H1 (cell line): ENCODE results near the gene STIM2. TPM values are rescaled to one million over a fixed set of nuclear protein-coding genes. Genes with fewer than 3 reads are reported as not detected.

Source experiments
- CTCF ChIA-PET: fragments of 300-600 bp; sonication (Branson Sonifier 250); formaldehyde crosslinking; loops from one replicate; lab custom pipeline; 2021; ENCODE audit not compliant: partially characterized antibody; lab: Charles Lee
- POLR2A ChIA-PET: fragments of 300-600 bp; sonication (Branson Sonifier 250); formaldehyde crosslinking; loops from one replicate; lab custom pipeline; 2021; ENCODE audit warnings: inconsistent platforms; ENCODE audit not compliant: partially characterized antibody; lab: Charles Lee
- DNase-seq, 2 experiments: peaks; one replicate each; pipeline versions ENCODE4 v3.0.0 to v3.0.0-alpha.2; 2010 to 2022; ENCODE audit warnings: low spot score in 2 of 2, low read depth in 1 of 2, mixed read lengths in 1 of 2
- FAIRE-seq: peaks from 2 replicates; lab custom pipeline; 2011; peaks lifted over from hg19 to GRCh38; lab: Jason Lieb, UNC
- H2AFZ ChIP-seq: 2 replicates; pipeline ENCODE4 v1.8.1; 2012; ENCODE audit warnings: low read length, inconsistent platforms
- H2AK5ac ChIP-seq: 2 replicates; pipeline ENCODE4 v1.6.1; 2013; ENCODE audit warnings: low read depth, low read length
- H2BK120ac ChIP-seq: replicated peaks from 2 replicates; pipeline ENCODE3; 2013; ENCODE audit warnings: low read depth, low read length, inconsistent platforms
- H2BK12ac ChIP-seq: 2 replicates; pipeline ENCODE4 v1.6.1; 2013; ENCODE audit warnings: low read depth, low read length
- H2BK15ac ChIP-seq: 2 replicates; pipeline ENCODE4 v1.6.1; 2013; ENCODE audit warnings: low read length
- H2BK20ac ChIP-seq: 2 replicates; pipeline ENCODE4 v1.6.1; 2013; ENCODE audit warnings: low read length
- H2BK5ac ChIP-seq: 2 replicates; pipeline ENCODE4 v1.6.1; 2013; ENCODE audit warnings: low read depth, low read length
- H3K14ac ChIP-seq: 2 replicates; pipeline ENCODE4 v1.6.1; 2013; ENCODE audit warnings: inconsistent platforms; ENCODE audit not compliant: insufficient read length
- H3K18ac ChIP-seq: 2 replicates; pipeline ENCODE4 v1.6.1; 2013; ENCODE audit warnings: low read length; ENCODE audit errors: extremely low read depth
- H3K23ac ChIP-seq: 2 replicates; pipeline ENCODE4 v1.6.1; 2013; ENCODE audit warnings: inconsistent platforms; ENCODE audit not compliant: insufficient read length
- H3K23me2 ChIP-seq: 2 replicates; pipeline ENCODE4 v1.6.1; 2013; ENCODE audit warnings: low read depth, low read length
- H3K27ac ChIP-seq: 2 replicates; pipeline ENCODE4 v1.6.1; 2011; ENCODE audit warnings: low read depth, low read length, inconsistent platforms
- H3K27me3 ChIP-seq, 4 experiments: replicated peaks in 1 of 4; 1 replicate in 1 of 4; 2 replicates in 3 of 4; pipeline versions ENCODE4 v1.6.1 to v1.8.1; 2011 to 2013; ENCODE audit warnings: low read length in 3 of 4, mild to moderate bottlenecking in 3 of 4, inconsistent platforms in 2 of 4, mixed read lengths in 2 of 4, moderate library complexity in 1 of 4; ENCODE audit not compliant: control insufficient read depth in 3 of 4, insufficient read depth in 3 of 4; ENCODE audit errors: extremely low read depth in 1 of 4
- H3K36me3 ChIP-seq, 4 experiments: 2 replicates each; pipeline versions ENCODE4 v1.6.1 to v1.8.1; 2011 to 2013; ENCODE audit warnings: mild to moderate bottlenecking in 4 of 4, low read length in 3 of 4, moderate library complexity in 2 of 4, control low read depth in 1 of 4, inconsistent platforms in 1 of 4; ENCODE audit not compliant: insufficient read depth in 4 of 4, control insufficient read depth in 2 of 4
- H3K4ac ChIP-seq: replicated peaks from 2 replicates; pipeline ENCODE3; 2013; ENCODE audit warnings: low read length, low read depth, mixed read lengths, inconsistent platforms; ENCODE audit not compliant: insufficient read length
- H3K4me1 ChIP-seq, 4 experiments: replicated peaks in 1 of 4; 1 replicate in 1 of 4; 2 replicates in 3 of 4; pipeline versions ENCODE4 v1.6.1 to v1.8.1; 2011 to 2013; ENCODE audit warnings: low read length in 3 of 4, inconsistent platforms in 2 of 4, mixed read lengths in 1 of 4; ENCODE audit not compliant: insufficient read depth in 4 of 4, control insufficient read depth in 3 of 4
- H3K4me2 ChIP-seq, 2 experiments: 2 replicates each; pipeline versions ENCODE4 v1.6.1 to v1.8.1; 2011 to 2013; ENCODE audit warnings: low read depth in 2 of 2, low read length in 2 of 2, control low read depth in 1 of 2, inconsistent platforms in 1 of 2, mild to moderate bottlenecking in 1 of 2; ENCODE audit not compliant: insufficient read depth in 1 of 2
- H3K4me3 ChIP-seq, 4 experiments: fragments of 200-600, 300-600 bp in 1 of 4; sonication (generic), shearing (Covaris generic), sonication (Bioruptor Twin) in 1 of 4; 2 replicates each; pipeline versions ENCODE4 v1.5.1 to v1.8.1; 2011 to 2016; ENCODE audit warnings: low read length in 4 of 4, low read depth in 3 of 4, control low read depth in 2 of 4, inconsistent platforms in 2 of 4, mild to moderate bottlenecking in 2 of 4, mixed read lengths in 1 of 4, moderate library complexity in 1 of 4; ENCODE audit not compliant: insufficient read depth in 2 of 4; ENCODE audit errors: extremely low read depth in 1 of 4
- H3K56ac ChIP-seq: replicated peaks from 2 replicates; pipeline ENCODE3; 2013; ENCODE audit warnings: low read depth, mild to moderate bottlenecking, mixed read lengths, low read length, inconsistent platforms; ENCODE audit not compliant: insufficient read length
- H3K79me1 ChIP-seq: 2 replicates; pipeline ENCODE4 v1.6.1; 2013; ENCODE audit warnings: low read depth, low read length, control low read depth
- H3K79me2 ChIP-seq, 2 experiments: 2 replicates each; pipeline versions ENCODE4 v1.6.1 to v1.8.1; 2012 to 2013; ENCODE audit warnings: low read length in 2 of 2, mild to moderate bottlenecking in 2 of 2, inconsistent platforms in 1 of 2; ENCODE audit not compliant: insufficient read depth in 2 of 2, control insufficient read depth in 1 of 2
- H3K9ac ChIP-seq, 4 experiments: replicated peaks in 1 of 4; 1 replicate in 1 of 4; 2 replicates in 3 of 4; pipeline versions ENCODE4 v1.6.1 to v1.8.1; 2011 to 2013; ENCODE audit warnings: low read depth in 3 of 4, low read length in 3 of 4, control low read depth in 2 of 4, mild to moderate bottlenecking in 2 of 4, moderate library complexity in 2 of 4, inconsistent platforms in 1 of 4; ENCODE audit errors: extremely low read depth in 1 of 4
- H3K9me3 ChIP-seq, 2 experiments: 2 replicates each; pipeline versions ENCODE4 v1.6.1 to v1.8.1; 2012 to 2013; ENCODE audit warnings: mild to moderate bottlenecking in 2 of 2, moderate library complexity in 2 of 2, control low read depth in 1 of 2, inconsistent platforms in 1 of 2, low read depth in 1 of 2, low read length in 1 of 2, mixed read lengths in 1 of 2; ENCODE audit not compliant: insufficient read depth in 2 of 2
- H4K20me1 ChIP-seq, 2 experiments: replicated peaks in 1 of 2; 2 replicates each; pipeline versions ENCODE3 to v1.8.1; 2011 to 2013; ENCODE audit warnings: inconsistent platforms in 2 of 2, low read length in 2 of 2, mild to moderate bottlenecking in 1 of 2; ENCODE audit not compliant: insufficient read depth in 2 of 2, control insufficient read depth in 1 of 2
- H4K5ac ChIP-seq: 2 replicates; pipeline ENCODE4 v1.6.1; 2013; ENCODE audit warnings: low read length, low read depth, mixed read lengths, inconsistent platforms; ENCODE audit not compliant: insufficient read length
- H4K8ac ChIP-seq: 2 replicates; pipeline ENCODE4 v1.8.0; 2013; ENCODE audit warnings: mild to moderate bottlenecking, moderate library complexity, low read length, inconsistent platforms; ENCODE audit not compliant: insufficient read depth; ENCODE audit errors: extremely low read depth
- H4K91ac ChIP-seq: replicated peaks from 2 replicates; pipeline ENCODE3; 2013; ENCODE audit warnings: low read length, mixed read lengths, inconsistent platforms; ENCODE audit not compliant: insufficient read length
- HDAC2 ChIP-seq, 2 experiments: fragments of 300-600 bp in 1 of 2; sonication (generic) in 1 of 2; IDR thresholded peaks; 2 replicates each; pipeline ENCODE4 v1.6.1; 2011 to 2012; ENCODE audit warnings: low read depth in 2 of 2, low read length in 2 of 2, mild to moderate bottlenecking in 2 of 2, moderate library complexity in 2 of 2, borderline replicate concordance in 1 of 2, inconsistent platforms in 1 of 2
- JUND ChIP-seq: IDR thresholded peaks from 2 replicates; pipeline ENCODE4 v1.6.1; 2011; ENCODE audit warnings: mild to moderate bottlenecking, improper control_type of control experiment, low read length
- POLR2AphosphoS5 ChIP-seq: IDR thresholded peaks from 2 replicates; pipeline ENCODE4 v1.6.1; 2011; ENCODE audit warnings: low read depth, low read length
- RXRA ChIP-seq: IDR thresholded peaks from 2 replicates; pipeline ENCODE4 v1.6.1; 2011; ENCODE audit warnings: low read depth, mild to moderate bottlenecking, low read length, moderate library complexity; ENCODE audit not compliant: insufficient read depth
- TAF1 ChIP-seq: IDR thresholded peaks from 2 replicates; pipeline ENCODE4 v1.6.1; 2011; ENCODE audit warnings: mild to moderate bottlenecking, low read depth, low read length
- TAF7 ChIP-seq: optimal IDR thresholded peaks from 2 replicates; pipeline ENCODE3; 2011; ENCODE audit warnings: low read depth, mild to moderate bottlenecking, inconsistent platforms, low read length, moderate library complexity, borderline replicate concordance
- TBP ChIP-seq: IDR thresholded peaks from 2 replicates; pipeline ENCODE4 v1.6.1; 2011; ENCODE audit warnings: low read depth, low read length, improper control_type of control experiment
- TCF12 ChIP-seq: IDR thresholded peaks from 2 replicates; pipeline ENCODE4 v1.6.1; 2011; ENCODE audit warnings: low read depth, mild to moderate bottlenecking, low read length
- WGBS, 2 experiments: shearing (Covaris generic) in 1 of 2; methylation state at CpG; one replicate each; pipeline versions ENCODE4 v1.1.6 to v1.1.7; 2013 to 2015; ENCODE audit warnings: low lambda C conversion rate in 2 of 2, mixed read lengths in 2 of 2, inconsistent platforms in 1 of 2, low coverage in 1 of 2, missing lambda C conversion rate in 1 of 2; ENCODE audit not compliant: insufficient replicate concordance in 2 of 2, insufficient coverage in 1 of 2, insufficient read length in 1 of 2; ENCODE audit errors: extremely low coverage in 1 of 2, missing lambda C conversion rate in 1 of 2; 5-methylcytosine and 5-hydroxymethylcytosine counted together
- polyA plus RNA-seq, 7 experiments: library from polyadenylated mRNA; depleted of rRNA in 3 of 7; stranded (reverse) in 5 of 7; unstranded in 2 of 7; fragments of >200 nt in 5 of 7; fragments of 200-250 nt in 2 of 7; gene quantifications; 1 replicate in 5 of 7; 2 replicates in 1 of 7; 4 replicates in 1 of 7; pipeline versions ENCODE4 v1.2.1 to v1.2.3, GENCODE V29; 2011 to 2013; ENCODE audit warnings: missing spikeins in 2 of 7, mixed read lengths in 2 of 7
- total RNA-seq: library from RNA; stranded (reverse); fragmentation: NEBNext Ultra II Directional; extraction: Animal tissue kit (Norgen Biotek cat#: 25700); gene quantifications from 2 replicates; pipeline ENCODE4 v1.2.1, GENCODE V29; 2021
- TF ChIP-seq, protein P1 (sequence below): IDR thresholded peaks from 2 replicates; pipeline ENCODE4 v1.6.1; 2012; ENCODE audit warnings: inconsistent platforms

Gene STIM2
- total and polyA plus RNA-seq, 2 of the 8 experiments (the other 6 are each of a cell fraction or from before 2014, with no cell fraction given): 22.9 to 23.0 TPM

DNA sequence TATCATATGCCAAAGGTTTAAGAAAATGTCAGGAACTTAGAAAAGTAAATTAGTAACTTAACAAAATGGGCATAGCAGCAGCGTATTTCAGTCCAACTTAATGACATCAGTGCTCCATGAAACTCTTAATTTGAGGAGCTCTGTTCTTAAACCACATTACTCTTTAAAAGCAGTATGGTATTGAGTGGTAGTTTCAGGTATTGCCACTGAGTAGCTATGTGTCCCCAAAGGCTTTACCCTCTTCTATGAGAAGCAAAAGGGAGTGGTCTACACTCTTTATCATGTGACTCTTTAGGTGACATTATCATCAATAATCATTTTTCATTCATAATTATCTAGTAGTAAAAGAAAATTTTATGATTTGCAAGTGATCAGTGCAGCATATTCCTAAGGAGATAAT, 158.3 kb downstream of the STIM2 start:
- FAIRE-seq: no peak
- H3K9me3 ChIP-seq: no peaks in the 10 kb centered on the region
- no peak overlapping the region for H3K4me2 ChIP-seq
- TF ChIP-seq JUND (no peak), TCF12 (no peak), TBP (no peak), POLR2AphosphoS5 (no peak), TAF7 (no peak), RXRA (no peak), TAF1 (no peak), HDAC2 (IDR thresholded peaks at IDR 0.05; ENCODE audit: borderline replicate concordance in 1 of 2, low read depth in 2 of 2, low read length in 2 of 2) (no peak)
- TF ChIP-seq, protein P1, sequence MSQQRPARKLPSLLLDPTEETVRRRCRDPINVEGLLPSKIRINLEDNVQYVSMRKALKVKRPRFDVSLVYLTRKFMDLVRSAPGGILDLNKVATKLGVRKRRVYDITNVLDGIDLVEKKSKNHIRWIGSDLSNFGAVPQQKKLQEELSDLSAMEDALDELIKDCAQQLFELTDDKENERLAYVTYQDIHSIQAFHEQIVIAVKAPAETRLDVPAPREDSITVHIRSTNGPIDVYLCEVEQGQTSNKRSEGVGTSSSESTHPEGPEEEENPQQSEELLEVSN: no peak

More for the DNA sequence above, 158.3 kb downstream of the STIM2 start:
- H3K9ac ChIP-seq: no peak overlapping the region
- no peak overlapping the region for H3K18ac ChIP-seq
- H4K5ac ChIP-seq: no peak overlapping the region
- H4K8ac ChIP-seq: no peak overlapping the region
- peaks cover 0 to 10% (median 0%) of the 10 kb centered on the region in 4 experiments; a peak in 3 of 8 replicates for H3K36me3 ChIP-seq
- CTCF ChIA-PET: interaction anchor here (2.2 kb wide), 1 partner anchor 9 kb away, joined by 10 read pairs; no protein-coding TSS in a partner anchor
- H3K14ac ChIP-seq: no peak overlapping the region
- H3K79me2 ChIP-seq: no peaks in the 10 kb centered on the region
- H3K56ac ChIP-seq: no peak overlapping the region
- H4K20me1 ChIP-seq: no peaks in the 10 kb centered on the region
- no peak overlapping the region for H2BK5ac ChIP-seq
- H3K27ac ChIP-seq: no peak overlapping the region
- H2AFZ ChIP-seq: no peak overlapping the region
- WGBS, 2 experiments: 91% methylated on average over 1 of the region's 1 CpG; no CpG with 5 or more reads in 1 of the 2 experiments
- no peak overlapping the region for H4K91ac ChIP-seq
- H3K4me3 ChIP-seq: no peak overlapping the region
- no peak overlapping the region for H2BK12ac ChIP-seq
- no peak overlapping the region for H3K23ac ChIP-seq
- DNase-seq: no peak
- no peak overlapping the region for H2AK5ac ChIP-seq
- H3K4me1 ChIP-seq: no peaks in the 10 kb centered on the region
- no peak overlapping the region for H3K4ac ChIP-seq
- H3K27me3 ChIP-seq: no peaks in the 10 kb centered on the region
- no peaks in the 10 kb centered on the region for H3K79me1 ChIP-seq
- H3K23me2 ChIP-seq: no peaks in the 10 kb centered on the region
- POLR2A ChIA-PET: no interaction called here
- no peak overlapping the region for H2BK20ac ChIP-seq
- no peak overlapping the region for H2BK15ac ChIP-seq
- no peak overlapping the region for H2BK120ac ChIP-seq
